Activated B cell treated with CpG ODN at 0.5 μM for 24 hours (primary cell): ENCODE measurements around the gene WDR27. TPM values are rescaled to one million over a fixed set of nuclear protein-coding genes. Genes with fewer than 3 reads are reported as not detected.

Experiments used
- ATAC-seq: fragments of 200-7000 bp; cut with Tn5 transposase; one replicate; pipeline ENCODE4 v1.10.0; 2021; ENCODE audit warnings: low read depth, mild to moderate bottlenecking, moderate library complexity
- CTCF ChIA-PET: fragments of 350-600 bp; sonication (Branson Sonifier 250); formaldehyde crosslinking; loops from one replicate; lab custom pipeline; 2021; ENCODE audit warnings: antibody characterized with exemption; lab: Charles Lee
- POLR2A ChIA-PET: fragments of 350-600 bp; sonication (Branson Sonifier 250); formaldehyde crosslinking; loops from one replicate; lab custom pipeline; 2021; ENCODE audit warnings: antibody characterized with exemption; lab: Charles Lee
- DNase-seq: peaks from one replicate; pipeline ENCODE4 v3.0.0; 2022
- H3K27ac Mint-ChIP-seq: one replicate; pipeline ENCODE4 v1.8.0; 2020; ENCODE audit warnings: mixed read lengths
- H3K27me3 Mint-ChIP-seq: one replicate; pipeline ENCODE4 v1.8.0; 2021; ENCODE audit warnings: mixed read lengths
- H3K36me3 Mint-ChIP-seq: one replicate; pipeline ENCODE4 v1.8.0; 2021; ENCODE audit warnings: low read depth, mixed read lengths
- H3K4me1 Mint-ChIP-seq: one replicate; pipeline ENCODE4 v1.8.0; 2021; ENCODE audit warnings: mixed read lengths
- H3K4me3 Mint-ChIP-seq: one replicate; pipeline ENCODE4 v1.8.0; 2020; ENCODE audit warnings: mild to moderate bottlenecking, mixed read lengths
- H3K9me3 Mint-ChIP-seq: one replicate; pipeline ENCODE4 v1.8.0; 2020; ENCODE audit warnings: mixed read lengths
- intact Hi-C: fragments of 100-400 bp; cut with micrococcal nuclease; formaldehyde crosslinking; loops from one replicate; pipeline ENCODE4 v1.15.1; 2024
- total RNA-seq: library from RNA; stranded (reverse); gene quantifications from 2 replicates; pipeline ENCODE4 v1.2.3, GENCODE V29; 2022
- TF ChIP-seq, protein P1 (sequence below): fragments of 200-600 bp; IDR thresholded peaks from one replicate; pipeline ENCODE4 v1.8.0; 2022; ENCODE audit warnings: antibody characterized with exemption, mild to moderate bottlenecking

WDR27 gene
- total RNA-seq, 1 donor from 2014 or later: 49.1 TPM

GRCh38 chr6:169738204-169738975, 36.6 kb upstream of the WDR27 start:
- Mint-ChIP-seq H3K36me3 (no peaks in the 10 kb centered on the region), H3K9me3 (no peaks in the 10 kb centered on the region), H3K27ac (no peak overlapping the region), H3K4me3 (no peak overlapping the region), H3K4me1 (no peaks in the 10 kb centered on the region), H3K27me3 (peaks cover 3% of the 10 kb centered on the region)
- intact Hi-C loops: no loop called here
- ChIA-PET CTCF (no interaction called here), POLR2A (no interaction called here)
- ATAC-seq: no peak
- TF ChIP-seq, protein P1, sequence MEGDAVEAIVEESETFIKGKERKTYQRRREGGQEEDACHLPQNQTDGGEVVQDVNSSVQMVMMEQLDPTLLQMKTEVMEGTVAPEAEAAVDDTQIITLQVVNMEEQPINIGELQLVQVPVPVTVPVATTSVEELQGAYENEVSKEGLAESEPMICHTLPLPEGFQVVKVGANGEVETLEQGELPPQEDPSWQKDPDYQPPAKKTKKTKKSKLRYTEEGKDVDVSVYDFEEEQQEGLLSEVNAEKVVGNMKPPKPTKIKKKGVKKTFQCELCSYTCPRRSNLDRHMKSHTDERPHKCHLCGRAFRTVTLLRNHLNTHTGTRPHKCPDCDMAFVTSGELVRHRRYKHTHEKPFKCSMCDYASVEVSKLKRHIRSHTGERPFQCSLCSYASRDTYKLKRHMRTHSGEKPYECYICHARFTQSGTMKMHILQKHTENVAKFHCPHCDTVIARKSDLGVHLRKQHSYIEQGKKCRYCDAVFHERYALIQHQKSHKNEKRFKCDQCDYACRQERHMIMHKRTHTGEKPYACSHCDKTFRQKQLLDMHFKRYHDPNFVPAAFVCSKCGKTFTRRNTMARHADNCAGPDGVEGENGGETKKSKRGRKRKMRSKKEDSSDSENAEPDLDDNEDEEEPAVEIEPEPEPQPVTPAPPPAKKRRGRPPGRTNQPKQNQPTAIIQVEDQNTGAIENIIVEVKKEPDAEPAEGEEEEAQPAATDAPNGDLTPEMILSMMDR: no peak
- DNase-seq: no peak

- TF ChIP-seq, protein P1: no peak
- ChIA-PET CTCF (no interaction called here), POLR2A (no interaction called here)
- Mint-ChIP-seq H3K4me1 (peaks cover 9% of the 10 kb centered on the region), H3K36me3 (peaks cover 2% of the 10 kb centered on the region), H3K4me3 (no peak overlapping the region), H3K9me3 (no peaks in the 10 kb centered on the region), H3K27me3 (no peaks in the 10 kb centered on the region), H3K27ac (no peak overlapping the region)
- ATAC-seq (no peak), DNase-seq (no peak)
- intact Hi-C loops: no loop called here
Measured at GRCh38 chr6:169729961-169730360, 28.1 kb upstream of the WDR27 start.

DNA sequence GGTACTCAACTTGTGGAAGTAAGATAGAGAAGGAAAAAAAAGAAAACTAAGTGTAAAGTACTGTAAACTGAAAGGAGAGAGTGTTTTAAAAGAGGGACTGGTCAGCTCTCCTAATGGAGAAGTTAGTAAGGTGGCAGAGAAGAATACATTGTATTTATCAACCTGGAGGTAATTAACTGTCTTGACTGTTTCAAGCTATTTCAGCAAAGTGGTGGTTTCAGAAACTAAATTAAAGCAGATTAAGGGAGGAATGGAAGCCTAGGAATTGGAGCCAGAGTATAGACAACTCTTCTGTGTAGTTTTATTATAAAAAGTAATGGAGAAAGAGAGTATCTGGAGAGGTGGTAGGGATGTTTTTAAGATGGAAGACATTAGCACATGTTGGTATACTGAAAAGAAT, 25.1 kb upstream of the WDR27 start:
- DNase-seq: no peak
- intact Hi-C loops: no loop called here
- ChIA-PET POLR2A (interaction anchor here (1.6 to 5.9 kb wide), 2 partner anchors 24 to 26 kb away, joined by 6 to 55 read pairs; partner anchors contain the start of genes C6orf120, DYNLT2, ERMARD and WDR27), CTCF (no interaction called here)
- no peaks in the 10 kb centered on the region for H3K9me3 Mint-ChIP-seq
- TF ChIP-seq, protein P1: no peak
- H3K27ac Mint-ChIP-seq: no peak overlapping the region
- no peaks in the 10 kb centered on the region for H3K27me3 Mint-ChIP-seq
- peaks cover 20% of the 10 kb centered on the region for H3K4me1 Mint-ChIP-seq
- peaks cover 2% of the 10 kb centered on the region for H3K36me3 Mint-ChIP-seq
- H3K4me3 Mint-ChIP-seq: no peak overlapping the region
- no peak for ATAC-seq

DNA sequence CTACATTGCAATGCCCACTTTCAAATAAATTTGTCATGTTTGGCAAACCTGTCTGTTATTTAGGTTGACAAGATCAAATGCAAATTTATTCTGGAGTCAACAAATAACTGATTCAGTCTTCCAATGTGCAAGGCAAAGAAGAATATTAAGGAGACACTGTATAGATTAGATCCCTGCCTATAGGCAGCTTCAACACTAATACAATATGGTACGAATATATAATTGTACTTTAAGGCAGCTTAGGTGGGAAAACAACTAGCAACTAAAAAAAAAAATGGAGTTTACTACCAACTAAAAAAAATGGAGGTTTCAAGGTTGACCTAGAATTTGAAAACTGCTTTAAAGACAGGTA, 24.2 kb upstream of the WDR27 start:
- peak overlapping the region; percentile 86 for H3K4me3 Mint-ChIP-seq
- TF ChIP-seq, protein P1: no peak
- H3K9me3 Mint-ChIP-seq: no peaks in the 10 kb centered on the region
- H3K4me1 Mint-ChIP-seq: peaks cover 26% of the 10 kb centered on the region
- no peak for ATAC-seq
- intact Hi-C loops: no loop called here
- CTCF ChIA-PET: no interaction called here
- POLR2A ChIA-PET: interaction anchor here (1.1 to 5.9 kb wide), 3 partner anchors 24 to 828 kb away, joined by 4 to 64 read pairs (median 55); partner anchors contain the start of genes C6orf120, DYNLT2, ERMARD and TBP
- DNase-seq: no peak
- H3K27ac Mint-ChIP-seq: peak overlapping the region; percentile 64
- peaks cover 2% of the 10 kb centered on the region for H3K36me3 Mint-ChIP-seq
- H3K27me3 Mint-ChIP-seq: no peaks in the 10 kb centered on the region
